Activated B cell treated with CpG ODN at 0.5 μM for 24 hours (primary cell): ENCODE data around the gene SPARC. TPM values are rescaled to one million over a fixed set of nuclear protein-coding genes. Genes with fewer than 3 reads are reported as not detected.
A peak's percentile ranks its signal among the peaks of the same experiment; 100 is the strongest.
"Not testable (repeated sequence)": the region's sequence is repeated elsewhere in the genome, so short reads cannot be mapped to it uniquely, and the experiment has no call there.

ENCODE experiments used
- ATAC-seq: fragments of 200-7000 bp; cut with Tn5 transposase; one replicate; pipeline ENCODE4 v1.10.0; 2021; ENCODE audit warnings: low read depth, mild to moderate bottlenecking, moderate library complexity
- CTCF ChIA-PET: fragments of 350-600 bp; sonication (Branson Sonifier 250); formaldehyde crosslinking; loops from one replicate; lab custom pipeline; 2021; ENCODE audit warnings: antibody characterized with exemption; lab: Charles Lee
- POLR2A ChIA-PET: fragments of 350-600 bp; sonication (Branson Sonifier 250); formaldehyde crosslinking; loops from one replicate; lab custom pipeline; 2021; ENCODE audit warnings: antibody characterized with exemption; lab: Charles Lee
- DNase-seq: peaks from one replicate; pipeline ENCODE4 v3.0.0; 2022
- H3K27ac Mint-ChIP-seq: one replicate; pipeline ENCODE4 v1.8.0; 2020; ENCODE audit warnings: mixed read lengths
- H3K27me3 Mint-ChIP-seq: one replicate; pipeline ENCODE4 v1.8.0; 2021; ENCODE audit warnings: mixed read lengths
- H3K36me3 Mint-ChIP-seq: one replicate; pipeline ENCODE4 v1.8.0; 2021; ENCODE audit warnings: low read depth, mixed read lengths
- H3K4me1 Mint-ChIP-seq: one replicate; pipeline ENCODE4 v1.8.0; 2021; ENCODE audit warnings: mixed read lengths
- H3K4me3 Mint-ChIP-seq: one replicate; pipeline ENCODE4 v1.8.0; 2020; ENCODE audit warnings: mild to moderate bottlenecking, mixed read lengths
- H3K9me3 Mint-ChIP-seq: one replicate; pipeline ENCODE4 v1.8.0; 2020; ENCODE audit warnings: mixed read lengths
- intact Hi-C: fragments of 100-400 bp; cut with micrococcal nuclease; formaldehyde crosslinking; loops from one replicate; pipeline ENCODE4 v1.15.1; 2024
- total RNA-seq: library from RNA; stranded (reverse); gene quantifications from 2 replicates; pipeline ENCODE4 v1.2.3, GENCODE V29; 2022
- TF ChIP-seq, protein P1 (sequence below): fragments of 200-600 bp; IDR thresholded peaks from one replicate; pipeline ENCODE4 v1.8.0; 2022; ENCODE audit warnings: antibody characterized with exemption, mild to moderate bottlenecking

SPARC gene
- total RNA-seq, 1 donor from 2014 or later: not detected

DNA sequence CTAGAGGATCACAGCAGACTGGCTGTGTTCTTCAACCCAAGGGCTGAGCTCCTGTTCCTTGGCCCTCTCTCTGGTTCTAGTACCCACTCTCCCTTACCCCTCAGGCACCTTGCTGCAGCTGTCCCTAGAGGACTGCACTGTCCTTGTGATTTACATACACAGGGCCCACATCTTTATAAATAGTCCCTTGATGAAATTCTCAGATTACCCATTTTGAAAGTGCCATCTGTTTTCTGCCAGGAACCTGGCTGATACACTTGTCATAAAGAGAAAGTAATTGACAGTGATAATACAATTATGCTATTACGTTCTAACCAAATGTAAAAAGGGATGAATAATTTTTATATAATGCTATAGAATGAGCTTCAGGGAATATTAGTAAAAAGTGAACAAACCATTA lies 16.5 kb upstream of the SPARC start:
- Mint-ChIP-seq H3K36me3 (no peaks in the 10 kb centered on the region), H3K9me3 (no peaks in the 10 kb centered on the region), H3K27me3 (no peaks in the 10 kb centered on the region), H3K27ac (no peak overlapping the region), H3K4me3 (no peak overlapping the region), H3K4me1 (peaks cover 14% of the 10 kb centered on the region)
- POLR2A ChIA-PET: interaction anchor here (0.6 to 1.9 kb wide), 3 partner anchors 19 to 41 kb away, joined by 3 to 6 read pairs (median 4); no protein-coding TSS in a partner anchor
- peak; percentile 89 for ATAC-seq
- TF ChIP-seq, protein P1, sequence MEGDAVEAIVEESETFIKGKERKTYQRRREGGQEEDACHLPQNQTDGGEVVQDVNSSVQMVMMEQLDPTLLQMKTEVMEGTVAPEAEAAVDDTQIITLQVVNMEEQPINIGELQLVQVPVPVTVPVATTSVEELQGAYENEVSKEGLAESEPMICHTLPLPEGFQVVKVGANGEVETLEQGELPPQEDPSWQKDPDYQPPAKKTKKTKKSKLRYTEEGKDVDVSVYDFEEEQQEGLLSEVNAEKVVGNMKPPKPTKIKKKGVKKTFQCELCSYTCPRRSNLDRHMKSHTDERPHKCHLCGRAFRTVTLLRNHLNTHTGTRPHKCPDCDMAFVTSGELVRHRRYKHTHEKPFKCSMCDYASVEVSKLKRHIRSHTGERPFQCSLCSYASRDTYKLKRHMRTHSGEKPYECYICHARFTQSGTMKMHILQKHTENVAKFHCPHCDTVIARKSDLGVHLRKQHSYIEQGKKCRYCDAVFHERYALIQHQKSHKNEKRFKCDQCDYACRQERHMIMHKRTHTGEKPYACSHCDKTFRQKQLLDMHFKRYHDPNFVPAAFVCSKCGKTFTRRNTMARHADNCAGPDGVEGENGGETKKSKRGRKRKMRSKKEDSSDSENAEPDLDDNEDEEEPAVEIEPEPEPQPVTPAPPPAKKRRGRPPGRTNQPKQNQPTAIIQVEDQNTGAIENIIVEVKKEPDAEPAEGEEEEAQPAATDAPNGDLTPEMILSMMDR: no peak
- intact Hi-C loops: loop anchor here (5.0 kb wide), 1 partner anchor 41 kb away; no protein-coding TSS in a partner anchor
- CTCF ChIA-PET: interaction anchor here (0.9 to 1.0 kb wide), 2 partner anchors 38 to 39 kb away, joined by 3 read pairs; no protein-coding TSS in a partner anchor
- no peak for DNase-seq

DNA sequence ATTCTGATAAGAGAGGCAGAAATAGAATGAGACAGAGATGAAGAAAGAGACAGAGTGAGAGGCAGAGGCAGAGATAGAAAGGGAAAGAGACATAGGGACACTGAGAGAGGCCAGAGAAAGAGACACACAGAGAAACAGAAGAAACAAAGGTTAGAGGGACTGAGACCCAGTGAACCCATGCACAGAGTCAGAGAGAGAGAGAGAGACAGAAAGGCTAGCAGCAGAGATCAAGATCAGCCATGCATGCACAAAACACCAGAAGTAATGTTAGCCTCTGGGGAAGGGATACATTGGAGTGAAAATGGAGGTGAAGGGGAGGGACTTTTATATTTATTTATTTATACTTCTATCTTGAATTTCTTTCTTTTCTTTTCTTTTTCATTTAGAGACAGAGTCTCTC lies 14.1 kb upstream of the SPARC start:
- Mint-ChIP-seq H3K27me3 (peaks cover 6% of the 10 kb centered on the region), H3K9me3 (no peaks in the 10 kb centered on the region), H3K4me1 (peaks cover 14% of the 10 kb centered on the region), H3K4me3 (no peak overlapping the region), H3K27ac (peak overlapping the region; percentile 0), H3K36me3 (no peaks in the 10 kb centered on the region)
- ChIA-PET CTCF (no interaction called here), POLR2A (no interaction called here)
- peak; percentile 47 for ATAC-seq
- TF ChIP-seq, protein P1: no peak
- no peak for DNase-seq
- intact Hi-C loops: loop anchor here (5.0 kb wide), 1 partner anchor 39 kb away; no protein-coding TSS in a partner anchor

DNA sequence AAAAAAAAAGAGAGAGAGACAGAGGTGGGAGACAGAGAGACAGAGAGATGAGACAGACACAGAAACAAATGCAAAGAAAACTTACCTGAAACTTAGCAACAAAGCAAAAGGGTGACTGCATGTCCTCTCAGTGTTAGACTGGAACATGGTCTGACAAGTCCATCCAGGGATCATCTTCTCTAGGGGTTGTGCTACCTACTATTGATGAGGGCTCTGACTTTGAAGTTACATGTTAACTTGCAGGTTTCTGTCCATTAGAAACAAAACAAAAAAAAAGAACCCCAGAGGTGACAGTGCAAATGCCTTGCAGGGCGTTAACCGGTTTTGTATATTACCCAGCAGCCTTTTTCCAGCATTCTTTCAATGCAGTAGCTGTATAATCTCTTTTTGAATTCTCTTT lies 13.6 kb upstream of the SPARC start:
- Mint-ChIP-seq H3K4me3 (no peak overlapping the region), H3K27ac (no peak overlapping the region), H3K27me3 (peaks cover 6% of the 10 kb centered on the region), H3K9me3 (no peaks in the 10 kb centered on the region), H3K4me1 (peaks cover 14% of the 10 kb centered on the region), H3K36me3 (no peaks in the 10 kb centered on the region)
- POLR2A ChIA-PET: no interaction called here
- TF ChIP-seq, protein P1: no peak
- CTCF ChIA-PET: interaction anchor here (2.1 kb wide), 1 partner anchor 41 kb away, joined by 5 read pairs; no protein-coding TSS in a partner anchor
- intact Hi-C loops: loop anchor here (5.0 kb wide), 1 partner anchor 38 kb away; no protein-coding TSS in a partner anchor
- DNase-seq (no peak), ATAC-seq (no peak)

DNA sequence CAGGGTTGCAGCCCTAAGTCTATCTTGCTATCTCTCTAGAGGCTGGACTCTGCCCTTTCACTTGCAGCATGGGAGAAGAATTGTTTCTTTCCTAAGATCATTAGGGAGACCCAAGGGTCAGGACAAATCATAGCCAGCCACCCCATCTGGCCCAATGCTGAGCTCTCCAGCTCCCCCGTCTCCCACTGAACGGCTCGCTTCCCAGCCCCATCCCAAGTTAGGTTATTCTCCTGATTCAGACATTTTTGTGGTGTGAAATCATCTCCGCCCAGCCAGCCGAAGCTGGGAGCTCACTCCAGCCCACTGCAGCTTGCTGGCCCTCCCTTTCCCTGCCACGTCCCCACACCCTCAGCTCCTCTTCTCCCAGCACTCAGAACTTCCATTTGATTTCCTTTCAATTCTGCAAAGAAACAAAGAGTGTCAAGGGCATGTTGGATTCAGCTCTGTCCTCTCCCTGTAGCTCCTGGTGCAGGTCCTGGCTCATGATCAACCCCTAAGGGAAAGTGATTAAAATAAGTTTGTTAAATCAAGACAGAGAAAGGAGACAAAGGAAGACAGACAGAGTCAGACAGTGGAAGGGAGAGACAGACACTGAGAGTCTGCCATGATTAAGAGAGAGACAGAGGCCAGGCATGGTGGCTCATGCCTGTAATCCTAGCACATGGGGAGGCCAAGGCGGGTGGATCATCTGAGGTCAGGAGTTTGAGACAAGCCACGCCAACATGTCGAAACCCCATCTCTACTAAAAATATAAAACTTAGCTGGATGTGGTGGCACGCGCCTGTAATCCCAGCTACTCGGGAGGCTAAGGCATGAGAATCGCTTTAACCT lies 12.6 kb upstream of the SPARC start:
- intact Hi-C loops: no loop called here
- ATAC-seq (no peak), DNase-seq (no peak)
- Mint-ChIP-seq H3K4me1 (peaks cover 14% of the 10 kb centered on the region), H3K27me3 (peaks cover 6% of the 10 kb centered on the region), H3K36me3 (no peaks in the 10 kb centered on the region), H3K9me3 (no peaks in the 10 kb centered on the region), H3K27ac (no peak overlapping the region), H3K4me3 (no peak overlapping the region)
- ChIA-PET CTCF (interaction anchor here (1.2 to 2.1 kb wide), 2 partner anchors 15 to 40 kb away, joined by 3 to 5 read pairs; no protein-coding TSS in a partner anchor), POLR2A (no interaction called here)
- TF ChIP-seq, protein P1: no peak

DNA sequence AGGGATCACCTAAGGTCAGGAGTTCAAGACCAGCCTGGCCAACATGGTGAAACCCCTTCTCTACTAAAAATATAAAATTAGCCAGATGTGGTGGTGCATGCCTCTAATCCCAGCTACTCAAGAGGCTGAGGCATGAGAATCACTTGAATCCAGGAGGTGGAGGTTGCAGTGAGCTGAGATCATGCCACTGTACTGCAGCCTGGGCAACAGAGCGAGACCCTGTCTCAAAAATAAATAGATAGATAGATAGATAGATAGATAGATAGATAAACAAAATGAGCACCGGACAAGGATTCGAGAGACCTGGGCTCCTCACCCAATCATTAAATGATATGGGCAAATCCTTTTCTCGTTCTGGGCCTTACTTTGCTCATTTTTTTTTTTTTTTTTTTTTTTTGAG lies 11.4 kb upstream of the SPARC start:
- CTCF ChIA-PET: interaction anchor here (2.1 kb wide), 1 partner anchor 39 kb away, joined by 5 read pairs; no protein-coding TSS in a partner anchor
- H3K4me3 Mint-ChIP-seq, H3K27me3 Mint-ChIP-seq, H3K9me3 Mint-ChIP-seq, DNase-seq, H3K27ac Mint-ChIP-seq, POLR2A ChIA-PET, H3K36me3 Mint-ChIP-seq, intact Hi-C loops, ATAC-seq, H3K4me1 Mint-ChIP-seq: not testable (repeated sequence)
